NCI-H1694 treated with DMSO at 0.1 percent for 48 hours (cell line): ENCODE data around the gene EIF4G3.
A peak's percentile ranks its signal among the peaks of the same experiment; 100 is the strongest.
"Not testable (repeated sequence)": the region's sequence is repeated elsewhere in the genome, so short reads cannot be mapped to it uniquely, and the experiment has no call there.

Source experiments
- DNase-seq: peaks from one replicate; lab custom pipeline; 2025; lab: John Stamatoyannopoulos, UW

The EIF4G3 gene

GRCh38 chr1:21030181-21030580 is 146.5 kb downstream of the EIF4G3 start:
- no peak for DNase-seq

GRCh38 chr1:21028520-21029145 is 148.1 kb downstream of the EIF4G3 start:
- no peak for DNase-seq

- no peak for DNase-seq
Measured at GRCh38 chr1:21027805-21028204, 148.9 kb downstream of the EIF4G3 start.

- DNase-seq: no peak
Measured at GRCh38 chr1:21024918-21025317, 151.8 kb downstream of the EIF4G3 start.

- DNase-seq: not testable (repeated sequence)
Measured at GRCh38 chr1:21024136-21024896, 152.4 kb downstream of the EIF4G3 start.

GRCh38 chr1:21022279-21023040 is 154.2 kb downstream of the EIF4G3 start:
- peak; percentile 21 for DNase-seq

GRCh38 chr1:21021311-21021710 is 155.4 kb downstream of the EIF4G3 start:
- no peak for DNase-seq

GRCh38 chr1:21020151-21020550 is 156.5 kb downstream of the EIF4G3 start:
- no peak for DNase-seq

- DNase-seq: no peak
Measured at GRCh38 chr1:21018673-21019072, 158.0 kb downstream of the EIF4G3 start.

GRCh38 chr1:21013510-21013909 is 163.2 kb downstream of the EIF4G3 start:
- no peak for DNase-seq

- DNase-seq: no peak
Measured at GRCh38 chr1:21012937-21013336, 163.8 kb downstream of the EIF4G3 start.

GRCh38 chr1:21007876-21008275 is 168.8 kb downstream of the EIF4G3 start:
- DNase-seq: no peak

GRCh38 chr1:21005466-21006239 is 171.0 kb downstream of the EIF4G3 start:
- no peak for DNase-seq

GRCh38 chr1:21003281-21004045 is 173.2 kb downstream of the EIF4G3 start:
- DNase-seq: no peak

- DNase-seq: no peak
Measured at GRCh38 chr1:21001042-21001441, 175.7 kb downstream of the EIF4G3 start.

GRCh38 chr1:21000245-21000594 is 176.5 kb downstream of the EIF4G3 start:
- DNase-seq: no peak

GRCh38 chr1:20999525-21000244 is 177.0 kb downstream of the EIF4G3 start:
- DNase-seq: no peak

- no peak for DNase-seq
Measured at GRCh38 chr1:20998826-20999225, 177.9 kb downstream of the EIF4G3 start.

- DNase-seq: no peak
Measured at GRCh38 chr1:20997602-20998224, 179.0 kb downstream of the EIF4G3 start.

GRCh38 chr1:20996554-20996953 is 180.1 kb downstream of the EIF4G3 start:
- DNase-seq: no peak
